Measurements from ENCODE around the gene C16orf96. TPM values are rescaled to one million over a fixed set of nuclear protein-coding genes. Genes with fewer than 3 reads are reported as not detected.
"Not testable (repeated sequence)": the region's sequence is repeated elsewhere in the genome, so short reads cannot be mapped to it uniquely, and the experiment has no call there.

Gene C16orf96
- total RNA-seq, 1 donor from 2014 or later = not detected

GRCh38 chr16:4564661-4565267 lies 8.6 kb downstream of the C16orf96 start:
- DNase-seq (ENCODE audit: low read depth, low spot score) = no peak

- no peak for DNase-seq (ENCODE audit: low read depth, low spot score)
Measured at GRCh38 chr16:4566144-4566543, 10.0 kb downstream of the C16orf96 start.

GRCh38 chr16:4570086-4570485 lies 13.9 kb downstream of the C16orf96 start:
- DNase-seq (ENCODE audit: low read depth, low spot score) = no peak

- DNase-seq (ENCODE audit: low read depth, low spot score) = no peak
Measured at GRCh38 chr16:4570688-4571321, 14.7 kb downstream of the C16orf96 start.

GRCh38 chr16:4572715-4573114 lies 16.6 kb downstream of the C16orf96 start:
- DNase-seq (ENCODE audit: low read depth, low spot score) = no peak

GRCh38 chr16:4573926-4574325 lies 17.8 kb downstream of the C16orf96 start:
- DNase-seq (ENCODE audit: low read depth, low spot score) = not testable (repeated sequence)

- no peak for DNase-seq (ENCODE audit: low read depth, low spot score)
Measured at GRCh38 chr16:4574919-4575705, 19.0 kb downstream of the C16orf96 start.

GRCh38 chr16:4576008-4576407 lies 19.9 kb downstream of the C16orf96 start:
- no peak for DNase-seq (ENCODE audit: low read depth, low spot score)

GRCh38 chr16:4578961-4579530 lies 22.9 kb downstream of the C16orf96 start:
- DNase-seq (ENCODE audit: low read depth, low spot score) = no peak

- no peak for DNase-seq (ENCODE audit: low read depth, low spot score)
Measured at GRCh38 chr16:4580250-4580649, 24.1 kb downstream of the C16orf96 start.

GRCh38 chr16:4583906-4584305 lies 27.8 kb downstream of the C16orf96 start:
- DNase-seq (ENCODE audit: low read depth, low spot score) = no peak

GRCh38 chr16:4586291-4586690 lies 30.2 kb downstream of the C16orf96 start:
- DNase-seq (ENCODE audit: low read depth, low spot score) = no peak

- DNase-seq (ENCODE audit: low read depth, low spot score) = no peak
Measured at GRCh38 chr16:4588386-4588785, 32.2 kb downstream of the C16orf96 start.

- DNase-seq (ENCODE audit: low read depth, low spot score) = no peak
Measured at GRCh38 chr16:4588961-4589360, 32.8 kb downstream of the C16orf96 start.

GRCh38 chr16:4591191-4591590 lies 35.1 kb downstream of the C16orf96 start:
- DNase-seq (ENCODE audit: low read depth, low spot score) = no peak

GRCh38 chr16:4591706-4592470 lies 35.7 kb downstream of the C16orf96 start:
- no peak for DNase-seq (ENCODE audit: low read depth, low spot score)

GRCh38 chr16:4593086-4593485 lies 36.9 kb downstream of the C16orf96 start:
- no peak for DNase-seq (ENCODE audit: low read depth, low spot score)

- no peak for DNase-seq (ENCODE audit: low read depth, low spot score)
Measured at GRCh38 chr16:4594433-4595410, 38.6 kb downstream of the C16orf96 start.

- DNase-seq (ENCODE audit: low read depth, low spot score) = no peak
Measured at GRCh38 chr16:4597174-4597573, 41.0 kb downstream of the C16orf96 start.

- no peak for DNase-seq (ENCODE audit: low read depth, low spot score)
Measured at GRCh38 chr16:4599037-4599436, 42.9 kb downstream of the C16orf96 start.
